SK-N-MC (cell line): ENCODE data around the gene CSMD2.

Experiments used
- EZH2 ChIP-seq: fragments of 200-600 bp; sonication (generic); IDR thresholded peaks from one replicate; pipeline ENCODE4 v1.6.1; 2017; ENCODE audit warnings: antibody characterized with exemption
- FOXP2 ChIP-seq: optimal IDR thresholded peaks from 2 replicates; pipeline ENCODE3; 2011; ENCODE audit warnings: mild to moderate bottlenecking, moderate library complexity; ENCODE audit not compliant: insufficient read depth; ENCODE audit errors: extremely low read length, control extremely low read depth
- POLR2AphosphoS5 ChIP-seq: IDR thresholded peaks from 2 replicates; pipeline ENCODE4 v1.6.1; 2012; ENCODE audit warnings: mild to moderate bottlenecking, low read depth, low read length, borderline replicate concordance

GRCh38 chr1:33814166-33814565 lies 350.9 kb downstream of the CSMD2 start:
- TF ChIP-seq POLR2AphosphoS5 (no peak), EZH2 (no peak), FOXP2 (no peak)
